Right lobe of liver (tissue), 4 donors: ENCODE results near the gene LLGL2.

Experiments used
- POLR2A ChIP-seq: fragments of 450-650 bp; IDR thresholded peaks from one replicate; pipeline ENCODE4 v1.6.1; 2017; ENCODE audit warnings: antibody characterized with exemption, mild to moderate bottlenecking
- TF ChIP-seq, protein P1 (sequence below), 4 donors: fragments of 200-600 bp in 3 of 4; fragments of 450-650 bp in 1 of 4; IDR thresholded peaks; one replicate each; pipeline versions ENCODE4 v1.5.1 to v1.8.0; 2016 to 2022; ENCODE audit warnings: antibody characterized with exemption in 4 of 4, mild to moderate bottlenecking in 2 of 4
- donor health status: DM: no; HTN: no; CAD: no.
- donor health status: DM: no; HTN: no; CAD: no.
- donor health status: DM: no; HTN: yes; CAD: no.

GRCh38 chr17:75610103-75610984, 84.8 kb downstream of the LLGL2 start:
- TF ChIP-seq, protein P1, sequence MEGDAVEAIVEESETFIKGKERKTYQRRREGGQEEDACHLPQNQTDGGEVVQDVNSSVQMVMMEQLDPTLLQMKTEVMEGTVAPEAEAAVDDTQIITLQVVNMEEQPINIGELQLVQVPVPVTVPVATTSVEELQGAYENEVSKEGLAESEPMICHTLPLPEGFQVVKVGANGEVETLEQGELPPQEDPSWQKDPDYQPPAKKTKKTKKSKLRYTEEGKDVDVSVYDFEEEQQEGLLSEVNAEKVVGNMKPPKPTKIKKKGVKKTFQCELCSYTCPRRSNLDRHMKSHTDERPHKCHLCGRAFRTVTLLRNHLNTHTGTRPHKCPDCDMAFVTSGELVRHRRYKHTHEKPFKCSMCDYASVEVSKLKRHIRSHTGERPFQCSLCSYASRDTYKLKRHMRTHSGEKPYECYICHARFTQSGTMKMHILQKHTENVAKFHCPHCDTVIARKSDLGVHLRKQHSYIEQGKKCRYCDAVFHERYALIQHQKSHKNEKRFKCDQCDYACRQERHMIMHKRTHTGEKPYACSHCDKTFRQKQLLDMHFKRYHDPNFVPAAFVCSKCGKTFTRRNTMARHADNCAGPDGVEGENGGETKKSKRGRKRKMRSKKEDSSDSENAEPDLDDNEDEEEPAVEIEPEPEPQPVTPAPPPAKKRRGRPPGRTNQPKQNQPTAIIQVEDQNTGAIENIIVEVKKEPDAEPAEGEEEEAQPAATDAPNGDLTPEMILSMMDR (IDR thresholded peaks at IDR 0.05) = no peak
- peak; percentile 39 for TF ChIP-seq POLR2A
